ENCODE data around the gene DDX52.

DNA sequence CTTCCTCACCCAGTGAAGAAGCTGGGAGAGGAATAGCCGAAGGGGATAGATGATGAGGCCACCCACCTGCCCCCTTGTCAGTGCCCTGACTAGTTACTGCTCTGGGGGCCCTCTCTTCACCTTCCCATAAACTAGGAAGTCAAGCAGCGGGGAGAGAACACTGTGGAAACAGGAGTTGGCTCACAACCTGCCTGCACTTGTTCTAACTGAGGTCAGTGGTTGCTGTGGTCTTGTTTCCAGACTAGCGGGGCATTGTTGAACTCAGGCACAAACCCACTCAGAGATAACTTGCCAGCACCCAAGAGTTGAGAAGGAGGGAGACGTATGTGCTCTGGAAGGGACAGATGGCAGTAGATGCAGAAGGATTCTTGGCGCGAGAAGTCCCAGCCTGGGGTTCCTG is 48.6 kb upstream of the DDX52 start:
- TF ChIP-seq POLR2A (IDR thresholded peaks at IDR 0.05; ENCODE audit: low read length) (no peak), GATA1 (IDR thresholded peaks at IDR 0.05; ENCODE audit: low read depth, low read length) (no peak)
